Upper lobe of right lung (tissue), 1 donor: ENCODE results near the gene MVK. TPM values are rescaled to one million over a fixed set of nuclear protein-coding genes. Genes with fewer than 3 reads are reported as not detected.

Experiments
- ATAC-seq: fragments of 200-7000 bp; cut with Tn5 transposase; one replicate; pipeline ENCODE4 v1.9.1; 2020; ENCODE audit warnings: mild to moderate bottlenecking, moderate library complexity
- DNase-seq: peaks from one replicate; pipeline ENCODE4 v3.0.0-alpha.2; 2020
- H3K27ac ChIP-seq: fragments of 200-600 bp; one replicate; pipeline ENCODE4 v1.8.0; 2022
- H3K27me3 ChIP-seq: fragments of 200-600 bp; one replicate; pipeline ENCODE4 v1.8.0; 2022; ENCODE audit warnings: mild to moderate bottlenecking
- H3K36me3 ChIP-seq: fragments of 200-600 bp; one replicate; pipeline ENCODE4 v1.8.0; 2022
- H3K4me1 ChIP-seq: fragments of 200-600 bp; one replicate; pipeline ENCODE4 v1.8.0; 2022
- H3K4me3 ChIP-seq: fragments of 200-600 bp; one replicate; pipeline ENCODE4 v1.8.0; 2022; ENCODE audit warnings: mild to moderate bottlenecking
- H3K9me3 ChIP-seq: fragments of 200-600 bp; one replicate; pipeline ENCODE4 v1.8.0; 2022
- intact Hi-C: fragments of 100-400 bp; cut with DNase I; formaldehyde crosslinking; loops from one replicate; pipeline ENCODE4 v1.11.0; 2022
- total RNA-seq: library from RNA; stranded (reverse); fragmentation: NEBNext Ultra II Directional; extraction: Animal tissue kit (Norgen Biotek cat#: 25700); gene quantifications from one replicate; pipeline ENCODE4 v1.2.1, GENCODE V29; 2021
- TF ChIP-seq, protein P1 (sequence below): fragments of 200-600 bp; IDR thresholded peaks from one replicate; pipeline ENCODE4 v1.8.0; 2022; ENCODE audit warnings: antibody characterized with exemption
- donor health status: DM: no; HTN: yes; CAD: no; lungs with severe emphysema.

The MVK gene
- total RNA-seq, 1 donor from 2014 or later = 27.3 TPM

- ATAC-seq (no peak), DNase-seq (no peak)
- Histone ChIP-seq H3K4me1 (no peaks in the 10 kb centered on the region), H3K27me3 (peaks cover 29% of the 10 kb centered on the region), H3K4me3 (no peak overlapping the region), H3K27ac (no peak overlapping the region), H3K36me3 (no peaks in the 10 kb centered on the region), H3K9me3 (no peaks in the 10 kb centered on the region)
- intact Hi-C loops = no loop called here
- TF ChIP-seq, protein P1, sequence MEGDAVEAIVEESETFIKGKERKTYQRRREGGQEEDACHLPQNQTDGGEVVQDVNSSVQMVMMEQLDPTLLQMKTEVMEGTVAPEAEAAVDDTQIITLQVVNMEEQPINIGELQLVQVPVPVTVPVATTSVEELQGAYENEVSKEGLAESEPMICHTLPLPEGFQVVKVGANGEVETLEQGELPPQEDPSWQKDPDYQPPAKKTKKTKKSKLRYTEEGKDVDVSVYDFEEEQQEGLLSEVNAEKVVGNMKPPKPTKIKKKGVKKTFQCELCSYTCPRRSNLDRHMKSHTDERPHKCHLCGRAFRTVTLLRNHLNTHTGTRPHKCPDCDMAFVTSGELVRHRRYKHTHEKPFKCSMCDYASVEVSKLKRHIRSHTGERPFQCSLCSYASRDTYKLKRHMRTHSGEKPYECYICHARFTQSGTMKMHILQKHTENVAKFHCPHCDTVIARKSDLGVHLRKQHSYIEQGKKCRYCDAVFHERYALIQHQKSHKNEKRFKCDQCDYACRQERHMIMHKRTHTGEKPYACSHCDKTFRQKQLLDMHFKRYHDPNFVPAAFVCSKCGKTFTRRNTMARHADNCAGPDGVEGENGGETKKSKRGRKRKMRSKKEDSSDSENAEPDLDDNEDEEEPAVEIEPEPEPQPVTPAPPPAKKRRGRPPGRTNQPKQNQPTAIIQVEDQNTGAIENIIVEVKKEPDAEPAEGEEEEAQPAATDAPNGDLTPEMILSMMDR = no peak
Observed at GRCh38 chr12:109545826-109546225, 27.8 kb upstream of the MVK start.

DNA sequence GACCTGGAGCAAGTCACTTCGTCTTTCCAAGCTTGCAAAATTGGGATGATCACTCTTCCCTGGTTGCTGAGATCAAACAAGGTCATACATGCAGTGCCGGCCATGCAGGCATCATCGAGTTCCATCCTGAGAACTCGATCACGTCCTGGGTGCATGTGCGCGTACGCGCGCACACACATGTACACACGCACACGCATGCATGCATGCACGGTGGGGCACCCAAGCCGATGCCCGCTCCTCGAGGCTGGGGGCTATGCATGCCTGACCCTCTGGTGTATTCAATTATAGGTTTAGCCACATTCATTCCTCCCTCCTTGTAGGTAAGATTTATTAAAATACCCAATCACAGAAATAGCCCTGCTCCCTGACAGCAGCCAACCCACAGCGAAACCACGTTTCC is 26.3 kb upstream of the MVK start:
- H3K36me3 ChIP-seq = no peaks in the 10 kb centered on the region
- ATAC-seq = no peak
- H3K4me1 ChIP-seq = no peaks in the 10 kb centered on the region
- DNase-seq = no peak
- H3K27me3 ChIP-seq = peaks cover 29% of the 10 kb centered on the region
- TF ChIP-seq, protein P1 = no peak
- no peak overlapping the region for H3K4me3 ChIP-seq
- intact Hi-C loops = no loop called here
- H3K27ac ChIP-seq = no peak overlapping the region
- no peaks in the 10 kb centered on the region for H3K9me3 ChIP-seq

DNA sequence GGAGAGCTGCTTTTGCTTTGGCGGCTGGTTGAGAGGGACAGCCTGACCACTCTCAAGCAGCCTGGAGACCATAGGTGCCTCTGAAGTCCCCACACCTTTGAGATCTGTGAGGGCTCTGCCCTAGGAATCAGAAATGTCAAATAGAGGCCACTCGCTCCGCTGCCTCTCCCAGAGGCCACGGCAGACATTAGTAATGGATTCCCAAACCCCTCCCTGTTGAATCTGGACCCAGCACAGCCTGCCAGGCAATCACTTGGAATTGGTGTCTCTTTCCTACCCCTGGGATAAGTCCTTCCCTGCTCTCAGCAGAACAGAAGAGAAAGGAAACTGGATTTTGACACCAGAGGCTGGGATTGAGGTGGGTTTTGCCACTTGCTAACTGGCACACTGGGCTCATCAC is 25.3 kb upstream of the MVK start:
- ATAC-seq (no peak), DNase-seq (no peak)
- H3K4me3 ChIP-seq = no peak overlapping the region
- TF ChIP-seq, protein P1 = no peak
- H3K36me3 ChIP-seq = no peaks in the 10 kb centered on the region
- no peaks in the 10 kb centered on the region for H3K9me3 ChIP-seq
- peaks cover 29% of the 10 kb centered on the region for H3K27me3 ChIP-seq
- intact Hi-C loops = no loop called here
- H3K4me1 ChIP-seq = no peaks in the 10 kb centered on the region
- H3K27ac ChIP-seq = no peak overlapping the region

- ATAC-seq = no peak
- Histone ChIP-seq H3K27me3 (peaks cover 29% of the 10 kb centered on the region), H3K36me3 (no peaks in the 10 kb centered on the region), H3K27ac (no peak overlapping the region), H3K4me3 (no peak overlapping the region), H3K4me1 (no peaks in the 10 kb centered on the region), H3K9me3 (no peaks in the 10 kb centered on the region)
- intact Hi-C loops = no loop called here
- DNase-seq = no peak
- TF ChIP-seq, protein P1 = no peak
Observed at GRCh38 chr12:109549613-109550270, 23.9 kb upstream of the MVK start.

GRCh38 chr12:109550281-109550680 is 23.3 kb upstream of the MVK start:
- Histone ChIP-seq H3K36me3 (no peaks in the 10 kb centered on the region), H3K27ac (no peak overlapping the region), H3K27me3 (peaks cover 29% of the 10 kb centered on the region), H3K4me3 (no peak overlapping the region), H3K9me3 (no peaks in the 10 kb centered on the region), H3K4me1 (no peaks in the 10 kb centered on the region)
- no peak for DNase-seq
- no peak for ATAC-seq
- intact Hi-C loops = no loop called here
- TF ChIP-seq, protein P1 = no peak

DNA sequence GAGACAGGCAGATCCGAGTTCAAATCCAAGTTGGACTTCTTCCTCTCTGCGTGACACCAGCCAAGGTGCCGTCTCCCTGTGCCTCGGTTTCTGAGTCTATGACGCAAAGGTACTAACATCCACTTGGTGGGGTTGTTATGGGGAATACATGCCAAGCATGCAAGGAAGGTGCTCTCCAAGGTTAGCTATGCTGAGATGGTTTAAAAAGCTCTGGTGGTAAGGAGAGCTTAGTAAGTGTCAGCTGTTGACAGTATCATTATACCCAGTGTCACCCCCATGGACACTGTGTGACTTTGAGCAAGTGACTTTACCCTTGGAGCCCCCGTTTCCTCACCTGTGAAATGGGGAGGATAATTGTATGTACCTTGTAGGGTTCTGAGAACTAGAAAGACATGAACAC is 22.5 kb upstream of the MVK start:
- Histone ChIP-seq H3K27me3 (peaks cover 29% of the 10 kb centered on the region), H3K36me3 (no peaks in the 10 kb centered on the region), H3K9me3 (no peaks in the 10 kb centered on the region), H3K4me3 (no peak overlapping the region), H3K4me1 (no peaks in the 10 kb centered on the region), H3K27ac (no peak overlapping the region)
- TF ChIP-seq, protein P1 = no peak
- DNase-seq (no peak), ATAC-seq (no peak)
- intact Hi-C loops = no loop called here
